Calu3 (cell line): ENCODE data around the gene IGSF11. TPM values are rescaled to one million over a fixed set of nuclear protein-coding genes. Genes with fewer than 3 reads are reported as not detected.

Source experiments
- BruUV-seq: library from RNA; stranded (reverse); fragments of 400-500 nt; replicated peaks from 2 replicates; lab custom pipeline; 2021; lab: Mats Ljungman, UMichigan
- CTCF ChIA-PET: fragments of 300-600 bp; sonication (Branson Sonifier 250); formaldehyde crosslinking; loops from one replicate; lab custom pipeline; 2022; ENCODE audit warnings: antibody characterized with exemption; lab: Charles Lee
- DNase-seq: peaks from one replicate; pipeline ENCODE4 v3.0.0; 2022
- H3K27ac Mint-ChIP-seq: one replicate; pipeline ENCODE4 v1.8.0; 2022; ENCODE audit warnings: mixed read lengths; ENCODE audit not compliant: unreplicated experiment
- H3K27me3 Mint-ChIP-seq: one replicate; pipeline ENCODE4 v1.8.0; 2022; ENCODE audit warnings: mixed read lengths; ENCODE audit not compliant: unreplicated experiment
- H3K36me3 Mint-ChIP-seq: one replicate; pipeline ENCODE4 v1.8.0; 2022; ENCODE audit warnings: mild to moderate bottlenecking, moderate library complexity, mixed read lengths; ENCODE audit not compliant: insufficient read depth, unreplicated experiment
- H3K4me1 Mint-ChIP-seq: one replicate; pipeline ENCODE4 v1.8.0; 2022; ENCODE audit warnings: mild to moderate bottlenecking, low read depth, mixed read lengths; ENCODE audit not compliant: unreplicated experiment
- H3K4me3 Mint-ChIP-seq: one replicate; pipeline ENCODE4 v1.8.0; 2022; ENCODE audit warnings: mild to moderate bottlenecking, low read depth, moderate library complexity, mixed read lengths; ENCODE audit not compliant: unreplicated experiment
- H3K9me3 Mint-ChIP-seq: one replicate; pipeline ENCODE4 v1.8.0; 2022; ENCODE audit warnings: low read depth, mixed read lengths; ENCODE audit not compliant: unreplicated experiment
- CTCF ChIP-seq: fragments of 200-600 bp; IDR thresholded peaks from one replicate; pipeline ENCODE4 v1.8.0; 2022; ENCODE audit warnings: antibody characterized with exemption; ENCODE audit not compliant: unreplicated experiment
- intact Hi-C: fragments of 100-400 bp; cut with micrococcal nuclease; formaldehyde crosslinking; loops from one replicate; pipeline ENCODE4 v1.10.0; 2022; ENCODE audit not compliant: unreplicated experiment
- total RNA-seq: library from RNA; stranded (reverse); gene quantifications from 2 replicates; pipeline ENCODE4 v1.2.3, GENCODE V29; 2022

IGSF11 gene
- total RNA-seq, 1 experiment from 2014 or later, result 0.45 TPM

GRCh38 chr3:118900737-118901525 is 133.7 kb downstream of the IGSF11 start:
- no peak for TF ChIP-seq CTCF
- H3K4me3 Mint-ChIP-seq, result no peak overlapping the region
- no TSS peak for BruUV-seq
- intact Hi-C loops, result no loop called here
- no peaks in the 10 kb centered on the region for H3K4me1 Mint-ChIP-seq
- no peak overlapping the region for H3K27ac Mint-ChIP-seq
- H3K27me3 Mint-ChIP-seq, result no peaks in the 10 kb centered on the region
- CTCF ChIA-PET, result no interaction called here
- H3K9me3 Mint-ChIP-seq, result no peaks in the 10 kb centered on the region
- DNase-seq, result no peak
- no peaks in the 10 kb centered on the region for H3K36me3 Mint-ChIP-seq

GRCh38 chr3:118890206-118890605 is 144.4 kb downstream of the IGSF11 start:
- CTCF ChIA-PET, result interaction anchor here (0.7 kb wide), 2 partner anchors 205 to 1904 kb away, joined by 3 read pairs; no protein-coding TSS in a partner anchor
- DNase-seq, result no peak
- no peaks in the 10 kb centered on the region for H3K4me1 Mint-ChIP-seq
- no TSS peak for BruUV-seq
- no peak overlapping the region for H3K4me3 Mint-ChIP-seq
- intact Hi-C loops, result no loop called here
- peaks cover 14% of the 10 kb centered on the region for H3K27me3 Mint-ChIP-seq
- H3K9me3 Mint-ChIP-seq, result no peaks in the 10 kb centered on the region
- no peaks in the 10 kb centered on the region for H3K36me3 Mint-ChIP-seq
- no peak overlapping the region for H3K27ac Mint-ChIP-seq
- TF ChIP-seq CTCF, result no peak

GRCh38 chr3:118889691-118890090 is 145.0 kb downstream of the IGSF11 start:
- Mint-ChIP-seq H3K36me3 (no peaks in the 10 kb centered on the region), H3K9me3 (no peaks in the 10 kb centered on the region), H3K4me1 (no peaks in the 10 kb centered on the region), H3K27ac (no peak overlapping the region), H3K4me3 (no peak overlapping the region), H3K27me3 (peaks cover 13% of the 10 kb centered on the region)
- intact Hi-C loops, result loop anchor here (5.0 kb wide), 1 partner anchor 48 kb away; no protein-coding TSS in a partner anchor
- no peak for DNase-seq
- no peak for TF ChIP-seq CTCF
- BruUV-seq, result no TSS peak
- CTCF ChIA-PET, result interaction anchor here (0.7 kb wide), 2 partner anchors 206 to 1905 kb away, joined by 3 read pairs; no protein-coding TSS in a partner anchor

- no peak for TF ChIP-seq CTCF
- peaks cover 13% of the 10 kb centered on the region for H3K27me3 Mint-ChIP-seq
- BruUV-seq, result no TSS peak
- no peaks in the 10 kb centered on the region for H3K36me3 Mint-ChIP-seq
- intact Hi-C loops, result loop anchor here (5.0 kb wide), 1 partner anchor 51 kb away; no protein-coding TSS in a partner anchor
- no peak for DNase-seq
- no peaks in the 10 kb centered on the region for H3K4me1 Mint-ChIP-seq
- no peaks in the 10 kb centered on the region for H3K9me3 Mint-ChIP-seq
- H3K27ac Mint-ChIP-seq, result no peak overlapping the region
- CTCF ChIA-PET, result no interaction called here
- H3K4me3 Mint-ChIP-seq, result no peak overlapping the region
These were observed 147.9 kb downstream of the IGSF11 start for GRCh38 chr3:118886708-118887107.
